H9 (cell line): ENCODE measurements around the gene GARIN1A. TPM values are rescaled to one million over a fixed set of nuclear protein-coding genes. Genes with fewer than 3 reads are reported as not detected.

Experiments used
- DNase-seq: peaks from one replicate; pipeline ENCODE4 v3.0.0-alpha.2; 2017
- H2AFZ ChIP-seq: one replicate; pipeline ENCODE4 v1.6.1; 2013; ENCODE audit warnings: mild to moderate bottlenecking, low read length, control low read depth, moderate library complexity
- H2AK5ac ChIP-seq: 2 replicates; pipeline ENCODE4 v1.6.1; 2013; ENCODE audit warnings: low read length, control low read depth, mixed read lengths; ENCODE audit not compliant: insufficient read length
- H2BK120ac ChIP-seq: one replicate; pipeline ENCODE4 v1.6.1; 2013; ENCODE audit warnings: low read depth, mild to moderate bottlenecking, low read length, control low read depth, inconsistent platforms; ENCODE audit not compliant: poor library complexity, severe bottlenecking
- H2BK12ac ChIP-seq: 2 replicates; pipeline ENCODE4 v1.6.1; 2013; ENCODE audit warnings: low read length, control low read depth, mixed read lengths, low read depth; ENCODE audit not compliant: insufficient read length
- H2BK15ac ChIP-seq: 2 replicates; pipeline ENCODE4 v1.6.1; 2013; ENCODE audit warnings: low read depth, low read length, control low read depth
- H2BK20ac ChIP-seq: one replicate; pipeline ENCODE4 v1.6.1; 2013; ENCODE audit warnings: low read depth, mild to moderate bottlenecking, low read length, control low read depth, inconsistent platforms; ENCODE audit not compliant: poor library complexity, severe bottlenecking
- H2BK5ac ChIP-seq: 2 replicates; pipeline ENCODE4 v1.6.1; 2013; ENCODE audit warnings: low read length, control low read depth, mixed read lengths; ENCODE audit not compliant: insufficient read length
- H3K14ac ChIP-seq: 2 replicates; pipeline ENCODE4 v1.6.1; 2013; ENCODE audit warnings: low read length, control low read depth; ENCODE audit not compliant: insufficient read depth
- H3K18ac ChIP-seq: 2 replicates; pipeline ENCODE4 v1.6.1; 2013; ENCODE audit warnings: low read depth, mild to moderate bottlenecking, mixed read lengths, low read length, control low read depth; ENCODE audit not compliant: insufficient read length
- H3K23ac ChIP-seq: 2 replicates; pipeline ENCODE4 v1.6.1; 2013; ENCODE audit warnings: low read length, control low read depth, mixed read lengths, low read depth; ENCODE audit not compliant: insufficient read length
- H3K23me2 ChIP-seq: 2 replicates; pipeline ENCODE4 v1.6.1; 2013; ENCODE audit warnings: low read depth, mild to moderate bottlenecking, mixed read lengths, low read length, control low read depth; ENCODE audit not compliant: insufficient read length, poor library complexity, severe bottlenecking
- H3K27ac ChIP-seq: 2 replicates; pipeline ENCODE4 v1.5.1; 2013; ENCODE audit warnings: low read length, control low read depth, mixed read lengths, low read depth; ENCODE audit not compliant: insufficient read length
- H3K27me3 ChIP-seq: 2 replicates; pipeline ENCODE4 v1.6.1; 2013; ENCODE audit warnings: low read length, control low read depth, inconsistent platforms; ENCODE audit not compliant: insufficient read depth
- H3K4ac ChIP-seq: 2 replicates; pipeline ENCODE4 v1.6.1; 2013; ENCODE audit warnings: low read depth, mild to moderate bottlenecking, control low read depth, inconsistent platforms, low read length, moderate library complexity
- H3K4me1 ChIP-seq: 2 replicates; pipeline ENCODE4 v1.6.1; 2013; ENCODE audit warnings: low read length, control low read depth, inconsistent platforms; ENCODE audit not compliant: insufficient read depth
- H3K4me2 ChIP-seq: 2 replicates; pipeline ENCODE4 v1.6.1; 2013; ENCODE audit warnings: low read length, control low read depth, mixed read lengths; ENCODE audit not compliant: insufficient read length, insufficient read depth
- H3K56ac ChIP-seq: 2 replicates; pipeline ENCODE4 v1.6.1; 2013; ENCODE audit warnings: low read depth, mild to moderate bottlenecking, mixed read lengths, low read length, control low read depth; ENCODE audit not compliant: insufficient read length
- H3K79me1 ChIP-seq: 2 replicates; pipeline ENCODE4 v1.6.1; 2013; ENCODE audit warnings: low read depth, mild to moderate bottlenecking, moderate library complexity, low read length, control low read depth, inconsistent platforms; ENCODE audit not compliant: insufficient read depth, poor library complexity, severe bottlenecking
- H3K79me2 ChIP-seq: 2 replicates; pipeline ENCODE4 v1.6.1; 2013; ENCODE audit warnings: low read length, control low read depth, inconsistent platforms; ENCODE audit not compliant: insufficient read depth
- H3K9ac ChIP-seq: 2 replicates; pipeline ENCODE4 v1.6.1; 2013; ENCODE audit warnings: low read length, control low read depth, mixed read lengths; ENCODE audit not compliant: insufficient read length; ENCODE audit errors: extremely low read depth
- H3K9me3 ChIP-seq: one replicate; pipeline ENCODE4 v1.6.1; 2013; ENCODE audit warnings: low read depth, low read length, inconsistent platforms; ENCODE audit not compliant: control insufficient read depth
- H3T11ph ChIP-seq: one replicate; pipeline ENCODE4 v1.6.1; 2013; ENCODE audit warnings: mild to moderate bottlenecking, low read length, control low read depth, inconsistent platforms
- H4K20me1 ChIP-seq: one replicate; pipeline ENCODE4 v1.6.1; 2013; ENCODE audit not compliant: control insufficient read depth, insufficient read length, insufficient read depth
- H4K5ac ChIP-seq: 2 replicates; pipeline ENCODE4 v1.6.1; 2013; ENCODE audit warnings: low read depth, mild to moderate bottlenecking, mixed read lengths, low read length, control low read depth; ENCODE audit not compliant: insufficient read length
- H4K8ac ChIP-seq: replicated peaks from 2 replicates; pipeline ENCODE4 v1.6.1; 2013; ENCODE audit warnings: low read length, control low read depth, mixed read lengths, low read depth; ENCODE audit not compliant: insufficient read length
- H4K91ac ChIP-seq: 2 replicates; pipeline ENCODE4 v1.6.1; 2013; ENCODE audit warnings: low read depth, mild to moderate bottlenecking, moderate library complexity, mixed read lengths, low read length, control low read depth; ENCODE audit not compliant: insufficient read length
- H3K27ac Mint-ChIP-seq, 3 experiments: 2 replicates in 2 of 3; 3 replicates in 1 of 3; pipeline ENCODE4 v1.8.0; 2020 to 2021; ENCODE audit warnings: mixed read lengths in 3 of 3, mild to moderate bottlenecking in 1 of 3, moderate library complexity in 1 of 3
- H3K27me3 Mint-ChIP-seq: 2 replicates; pipeline ENCODE4 v1.8.0; 2021; ENCODE audit warnings: low read depth, mild to moderate bottlenecking, moderate library complexity, mixed read lengths
- H3K36me3 Mint-ChIP-seq, 3 experiments: 2 replicates in 2 of 3; 3 replicates in 1 of 3; pipeline ENCODE4 v1.8.0; 2020 to 2021; ENCODE audit warnings: low read depth in 3 of 3, mixed read lengths in 3 of 3; ENCODE audit not compliant: insufficient read depth in 1 of 3
- H3K4me1 Mint-ChIP-seq, 2 experiments: 2 replicates each; pipeline ENCODE4 v1.8.0; 2020; ENCODE audit warnings: mixed read lengths in 2 of 2
- H3K4me3 Mint-ChIP-seq, 2 experiments: 2 replicates in 1 of 2; 3 replicates in 1 of 2; pipeline ENCODE4 v1.8.0; 2020 to 2021; ENCODE audit warnings: mild to moderate bottlenecking in 2 of 2, mixed read lengths in 2 of 2, moderate library complexity in 1 of 2
- H3K9me3 Mint-ChIP-seq, 2 experiments: 2 replicates in 1 of 2; 3 replicates in 1 of 2; pipeline ENCODE4 v1.8.0; 2020; ENCODE audit warnings: mild to moderate bottlenecking in 2 of 2, mixed read lengths in 2 of 2, moderate library complexity in 1 of 2
- WGBS: extraction: QIAGEN DNeasy Blood & Tissue Kit; methylation state at CpG from one replicate; pipeline ENCODE4 v1.1.7; 2013; ENCODE audit warnings: missing lambda C conversion rate, low lambda C conversion rate, mixed read lengths; ENCODE audit not compliant: insufficient read length; ENCODE audit errors: extremely low coverage; 5-methylcytosine and 5-hydroxymethylcytosine counted together
- total RNA-seq: library from RNA; stranded (reverse); gene quantifications from 2 replicates; pipeline ENCODE4 v1.2.1, GENCODE V29; 2021
- TF ChIP-seq, protein P1 (sequence below): fragments of 200-600 bp; sonication (generic); conservative IDR thresholded peaks from 3 replicates; pipeline ENCODE4 v1.8.0; 2021; ENCODE audit warnings: antibody characterized with exemption, mild to moderate bottlenecking

GARIN1A gene
- total RNA-seq, 1 experiment from 2014 or later, result 0.98 TPM

DNA sequence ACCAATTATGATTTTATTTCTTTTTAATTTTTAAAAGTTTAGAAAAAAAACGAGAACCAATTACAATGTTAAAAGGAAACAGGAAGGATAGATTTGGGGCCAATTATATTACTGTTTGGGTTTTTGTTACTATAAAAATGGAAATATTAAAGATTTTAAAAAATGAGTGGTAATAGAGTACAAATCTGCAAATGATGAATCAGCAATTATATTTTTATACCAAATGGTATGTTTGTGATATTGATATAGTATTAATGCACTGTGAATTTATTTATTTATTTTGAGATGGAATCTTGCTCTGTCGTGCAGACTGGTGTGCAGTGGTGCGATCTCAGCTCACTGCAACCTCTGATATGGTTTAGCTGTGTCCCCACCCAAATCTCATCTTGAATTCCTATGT is 11.5 kb upstream of the GARIN1A start:
- Histone ChIP-seq H2BK120ac (no peak overlapping the region), H3K27ac (no peak overlapping the region)

More for the DNA sequence above, 11.5 kb upstream of the GARIN1A start:
- Histone ChIP-seq H3K79me1 (no peaks in the 10 kb centered on the region), H3K27me3 (no peaks in the 10 kb centered on the region), H3K23ac (no peak overlapping the region), H3T11ph (no peak overlapping the region), H4K8ac (no peak overlapping the region), H3K79me2 (no peaks in the 10 kb centered on the region), H2AK5ac (no peak overlapping the region), H3K14ac (no peak overlapping the region), H3K4ac (no peak overlapping the region), H2BK12ac (no peak overlapping the region), H3K4me1 (no peaks in the 10 kb centered on the region), H3K23me2 (no peaks in the 10 kb centered on the region), H2AFZ (no peak overlapping the region), H4K20me1 (no peaks in the 10 kb centered on the region), H2BK15ac (no peak overlapping the region), H3K4me2 (no peak overlapping the region), H2BK5ac (no peak overlapping the region), H3K9ac (no peak overlapping the region), H3K9me3 (no peaks in the 10 kb centered on the region), H4K5ac (no peak overlapping the region), H3K18ac (no peak overlapping the region), H2BK20ac (no peak overlapping the region), H3K56ac (no peak overlapping the region), H4K91ac (no peak overlapping the region)
- Mint-ChIP-seq H3K27me3 (peaks cover 3% of the 10 kb centered on the region), H3K27ac (no peak overlapping the region), H3K36me3 (peaks cover 21 to 28% (median 23%) of the 10 kb centered on the region in 3 experiments), H3K9me3 (peaks cover 29 to 32% of the 10 kb centered on the region in 2 experiments), H3K4me3 (no peak overlapping the region), H3K4me1 (no peaks in the 10 kb centered on the region)
- WGBS, result no CpG with 5 or more reads among the region's 3 CpGs
- no peak for DNase-seq
- TF ChIP-seq, protein P1, sequence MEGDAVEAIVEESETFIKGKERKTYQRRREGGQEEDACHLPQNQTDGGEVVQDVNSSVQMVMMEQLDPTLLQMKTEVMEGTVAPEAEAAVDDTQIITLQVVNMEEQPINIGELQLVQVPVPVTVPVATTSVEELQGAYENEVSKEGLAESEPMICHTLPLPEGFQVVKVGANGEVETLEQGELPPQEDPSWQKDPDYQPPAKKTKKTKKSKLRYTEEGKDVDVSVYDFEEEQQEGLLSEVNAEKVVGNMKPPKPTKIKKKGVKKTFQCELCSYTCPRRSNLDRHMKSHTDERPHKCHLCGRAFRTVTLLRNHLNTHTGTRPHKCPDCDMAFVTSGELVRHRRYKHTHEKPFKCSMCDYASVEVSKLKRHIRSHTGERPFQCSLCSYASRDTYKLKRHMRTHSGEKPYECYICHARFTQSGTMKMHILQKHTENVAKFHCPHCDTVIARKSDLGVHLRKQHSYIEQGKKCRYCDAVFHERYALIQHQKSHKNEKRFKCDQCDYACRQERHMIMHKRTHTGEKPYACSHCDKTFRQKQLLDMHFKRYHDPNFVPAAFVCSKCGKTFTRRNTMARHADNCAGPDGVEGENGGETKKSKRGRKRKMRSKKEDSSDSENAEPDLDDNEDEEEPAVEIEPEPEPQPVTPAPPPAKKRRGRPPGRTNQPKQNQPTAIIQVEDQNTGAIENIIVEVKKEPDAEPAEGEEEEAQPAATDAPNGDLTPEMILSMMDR, result no peak
